Stimulated activated CD4-positive, alpha-beta T cell treated with anti-CD3 and anti-CD28 coated beads, Interleukin-4, amount 100 ng/mL, for 24 hours (primary cell): Measurements from ENCODE around the gene CAMTA1.

Source experiments
- DNase-seq: peaks from one replicate; pipeline ENCODE4 v3.0.0-alpha.2; 2020

The CAMTA1 gene

GRCh38 chr1:7012461-7012924, 227.2 kb downstream of the CAMTA1 start:
- DNase-seq, result no peak

GRCh38 chr1:7013833-7014639, 228.8 kb downstream of the CAMTA1 start:
- no peak for DNase-seq

GRCh38 chr1:7014640-7014930, 229.3 kb downstream of the CAMTA1 start:
- no peak for DNase-seq

- DNase-seq, result no peak
Measured at GRCh38 chr1:7015022-7015421, 229.8 kb downstream of the CAMTA1 start.

GRCh38 chr1:7018351-7018750, 233.1 kb downstream of the CAMTA1 start:
- DNase-seq, result no peak

GRCh38 chr1:7018826-7019225, 233.6 kb downstream of the CAMTA1 start:
- no peak for DNase-seq

- no peak for DNase-seq
Measured at GRCh38 chr1:7019510-7019909, 234.3 kb downstream of the CAMTA1 start.

- DNase-seq, result no peak
Measured at GRCh38 chr1:7022058-7022457, 236.8 kb downstream of the CAMTA1 start.

GRCh38 chr1:7025013-7025412, 239.8 kb downstream of the CAMTA1 start:
- DNase-seq, result no peak

GRCh38 chr1:7026169-7026568, 240.9 kb downstream of the CAMTA1 start:
- DNase-seq, result no peak

GRCh38 chr1:7032992-7033391, 247.7 kb downstream of the CAMTA1 start:
- DNase-seq, result no peak

GRCh38 chr1:7036386-7036785, 251.1 kb downstream of the CAMTA1 start:
- DNase-seq, result no peak

- DNase-seq, result no peak
Measured at GRCh38 chr1:7039590-7040220, 254.5 kb downstream of the CAMTA1 start.

GRCh38 chr1:7040969-7041695, 255.9 kb downstream of the CAMTA1 start:
- no peak for DNase-seq

- no peak for DNase-seq
Measured at GRCh38 chr1:7042322-7043190, 257.3 kb downstream of the CAMTA1 start.

GRCh38 chr1:7043191-7043549, 257.9 kb downstream of the CAMTA1 start:
- no peak for DNase-seq

GRCh38 chr1:7043719-7044535, 258.7 kb downstream of the CAMTA1 start:
- no peak for DNase-seq

- DNase-seq, result no peak
Measured at GRCh38 chr1:7045897-7046296, 260.6 kb downstream of the CAMTA1 start.

- DNase-seq, result no peak
Measured at GRCh38 chr1:7046314-7046713, 261.1 kb downstream of the CAMTA1 start.

- DNase-seq, result no peak
Measured at GRCh38 chr1:7046891-7047290, 261.6 kb downstream of the CAMTA1 start.

- DNase-seq, result no peak
Measured at GRCh38 chr1:7047866-7048265, 262.6 kb downstream of the CAMTA1 start.

- DNase-seq, result no peak
Measured at GRCh38 chr1:7048395-7048794, 263.1 kb downstream of the CAMTA1 start.
